Activated CD8-positive, alpha-beta memory T cell treated with anti-CD3 and anti-CD28 coated beads, Interleukin-2, amount 50 U/mL, for 1 hour (primary cell): ENCODE measurements around the gene TSPAN19.
"Not testable (repeated sequence)": the region's sequence is repeated elsewhere in the genome, so short reads cannot be mapped to it uniquely, and the experiment has no call there.

ENCODE experiments used
- DNase-seq: peaks from one replicate; pipeline ENCODE4 v3.0.0-alpha.2; 2020; ENCODE audit errors: extremely low read depth

TSPAN19 gene

GRCh38 chr12:85036234-85036707 lies at the start of gene TSPAN19, which contains the start of gene LRRIQ1:
Gene TSPAN19 (minus strand): TSS chr12:85036277. CDS start chr12:85029946, 6,331 bp downstream.
Gene LRRIQ1 (plus strand): TSS chr12:85036351. CDS start chr12:85038177, 1,826 bp downstream.
- DNase-seq = no peak

DNA sequence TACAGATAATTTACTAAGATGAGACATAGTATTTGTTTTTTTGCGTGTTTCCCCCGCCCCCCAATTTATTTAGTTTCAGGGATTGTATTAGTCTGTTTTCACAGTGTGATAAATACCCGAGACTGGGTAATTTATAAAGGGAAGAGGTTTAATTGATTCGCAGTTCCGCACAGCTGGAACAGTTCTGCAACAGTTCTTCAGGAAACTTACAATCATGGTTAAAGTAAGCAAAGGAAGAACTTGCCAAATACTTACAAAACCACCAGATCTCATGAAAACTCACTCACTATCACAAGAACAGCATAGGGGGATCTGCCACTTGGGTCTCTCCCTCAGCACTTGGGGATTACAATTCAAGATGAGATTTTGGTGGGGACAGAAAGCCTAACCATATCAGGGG lies 49.0 kb upstream of the TSPAN19 start:
- DNase-seq = no peak

- DNase-seq = no peak
Measured at GRCh38 chr12:85076688-85077430, 40.8 kb upstream of the TSPAN19 start.

DNA sequence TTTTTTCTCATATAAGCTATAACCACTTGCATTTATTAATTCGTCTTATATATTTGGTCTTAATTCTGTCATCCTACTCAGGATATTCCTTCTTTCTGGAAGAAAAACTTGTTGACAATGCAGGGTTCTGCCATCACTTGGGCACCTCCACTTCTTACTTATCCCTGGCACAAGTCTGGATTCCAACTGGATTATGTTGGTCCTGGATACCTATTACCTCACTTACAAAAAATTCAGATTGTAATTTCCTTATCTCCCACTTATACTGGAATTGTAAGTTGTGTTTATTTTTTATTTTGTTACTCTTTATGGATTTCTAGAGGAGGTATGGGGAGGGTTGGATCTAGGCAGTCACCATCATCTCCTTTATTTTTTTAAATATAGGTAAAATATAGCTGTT lies 36.7 kb upstream of the TSPAN19 start:
- DNase-seq = no peak

- no peak for DNase-seq
Measured at GRCh38 chr12:85065837-85066482, 29.9 kb upstream of the TSPAN19 start.

GRCh38 chr12:85060916-85061315 lies 24.8 kb upstream of the TSPAN19 start:
- DNase-seq = no peak

DNA sequence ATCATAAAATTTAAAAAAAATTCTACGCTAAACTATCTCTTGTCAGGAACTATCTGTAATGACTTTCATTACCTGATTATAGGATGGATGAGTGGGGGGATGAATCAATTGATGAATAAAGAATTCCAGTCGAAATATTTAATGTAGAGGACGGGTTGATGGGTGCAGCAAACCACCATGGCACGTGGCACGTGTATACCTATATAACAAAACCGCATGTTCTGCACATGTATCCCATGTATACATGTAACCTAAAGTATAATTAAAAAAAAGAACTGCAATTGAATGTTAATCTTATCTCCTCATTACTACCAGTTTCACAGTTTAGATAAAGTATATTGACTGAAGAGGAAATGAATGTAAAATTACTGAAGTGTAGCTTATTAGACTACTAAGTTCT lies 23.5 kb upstream of the TSPAN19 start:
- no peak for DNase-seq

- no peak for DNase-seq
Measured at GRCh38 chr12:85058339-85058738, 22.3 kb upstream of the TSPAN19 start.

- no peak for DNase-seq
Measured at GRCh38 chr12:85057370-85057963, 21.4 kb upstream of the TSPAN19 start.

- DNase-seq = no peak
Measured at GRCh38 chr12:85043829-85044228, 7.8 kb upstream of the TSPAN19 start.

DNA sequence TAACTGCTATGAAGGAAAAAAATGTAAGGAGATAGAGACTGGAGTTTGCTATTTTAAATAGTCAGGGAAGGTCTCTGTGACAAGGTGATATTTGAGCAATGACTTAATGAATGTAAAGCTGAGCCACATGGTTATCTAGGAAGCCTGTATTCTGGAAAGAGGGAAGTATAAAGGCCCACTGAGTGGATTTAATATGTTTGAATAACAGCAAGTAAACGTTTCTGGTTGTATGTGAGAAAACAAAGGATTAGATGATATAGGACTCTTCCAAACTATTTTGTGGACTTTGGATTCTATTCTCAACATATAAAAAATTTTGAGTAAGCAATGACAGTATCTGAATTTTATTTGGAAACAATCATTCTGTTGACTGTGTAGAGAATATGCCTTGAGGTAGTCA lies 5.3 kb upstream of the TSPAN19 start:
- DNase-seq = no peak

- DNase-seq = no peak
Measured at GRCh38 chr12:85036733-85037132, 656 bp upstream of the TSPAN19 start.

GRCh38 chr12:85029456-85029855 lies 6.6 kb downstream of the TSPAN19 start:
- no peak for DNase-seq

- DNase-seq = no peak
Measured at GRCh38 chr12:85018098-85018497, 18.0 kb downstream of the TSPAN19 start.

GRCh38 chr12:85017618-85018017 lies 18.5 kb downstream of the TSPAN19 start:
- no peak for DNase-seq

DNA sequence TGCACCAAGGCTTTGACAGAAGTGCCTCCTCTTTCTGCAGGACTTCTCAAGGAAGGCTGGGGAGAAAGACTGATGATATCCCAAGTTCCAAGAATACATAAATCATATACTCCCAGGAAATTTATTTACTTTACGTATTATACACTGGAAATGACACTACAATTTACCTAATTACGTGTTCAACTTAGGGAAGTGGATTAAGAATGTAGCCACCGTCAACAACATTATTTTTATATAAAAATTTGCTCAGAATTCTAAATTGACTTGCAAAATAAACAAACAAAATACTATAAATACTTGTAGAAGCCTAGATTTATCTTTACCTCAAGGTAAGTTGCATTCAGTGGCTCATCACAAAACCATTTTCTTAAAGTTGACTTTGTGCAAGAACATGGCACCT lies 18.9 kb downstream of the TSPAN19 start:
- no peak for DNase-seq

DNA sequence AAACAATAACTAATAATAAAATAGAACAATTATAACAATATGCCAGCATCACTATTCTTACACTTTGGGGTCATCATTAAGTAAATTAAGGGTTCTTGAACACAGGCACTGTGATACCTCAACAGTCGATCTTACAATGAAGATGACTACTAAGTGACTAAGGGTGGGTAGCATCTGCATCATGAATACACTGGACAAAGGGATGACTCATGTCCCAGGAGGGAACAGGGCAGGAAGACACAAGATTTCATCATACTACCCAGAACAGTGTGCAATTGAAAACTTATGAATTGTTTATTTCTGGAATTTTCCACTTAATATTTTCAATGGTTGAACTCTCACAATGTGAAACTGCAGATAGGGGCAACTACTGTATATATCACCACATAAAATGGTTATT lies 19.7 kb downstream of the TSPAN19 start:
- DNase-seq = no peak

DNA sequence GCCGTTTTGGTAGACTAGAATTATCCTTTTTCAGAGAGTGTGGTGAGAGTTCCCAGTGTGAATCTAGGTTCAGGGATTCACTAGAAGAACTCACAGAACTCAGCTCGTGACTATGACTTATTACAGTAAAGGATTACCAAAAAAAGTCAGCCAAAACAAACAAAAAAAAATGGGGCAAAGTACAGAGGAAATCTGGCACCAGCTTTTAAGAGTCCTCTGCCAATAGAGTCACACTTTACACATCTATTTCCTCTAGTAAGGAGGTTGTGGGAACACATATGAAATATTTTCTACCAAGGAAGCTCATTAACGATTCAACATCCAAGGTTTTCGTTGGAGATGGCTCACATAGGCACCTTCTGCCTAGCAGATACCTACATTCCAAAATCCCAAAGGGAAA lies 28.2 kb downstream of the TSPAN19 start:
- DNase-seq = no peak

DNA sequence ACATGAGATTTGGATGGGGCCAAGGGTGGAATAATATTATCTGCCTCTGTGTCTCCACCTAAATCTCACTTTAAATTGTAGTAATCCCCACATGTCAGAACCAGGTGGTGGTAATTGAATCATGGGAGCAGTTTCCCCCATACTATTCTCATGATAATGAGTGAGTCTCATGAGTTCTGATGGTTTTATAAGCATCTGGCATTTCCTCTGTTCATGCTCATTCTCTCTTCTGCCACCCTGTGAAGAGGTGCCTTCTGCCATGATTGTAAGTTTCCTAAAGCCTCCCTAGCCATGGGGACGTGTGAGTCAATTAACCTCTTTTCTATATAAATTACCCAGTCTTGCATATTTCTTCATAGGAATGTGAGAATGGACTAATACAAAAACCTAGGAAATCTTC lies 29.9 kb downstream of the TSPAN19 start:
- no peak for DNase-seq

GRCh38 chr12:85005615-85006014 lies 30.5 kb downstream of the TSPAN19 start:
- no peak for DNase-seq

GRCh38 chr12:85005047-85005446 lies 31.0 kb downstream of the TSPAN19 start:
- not testable (repeated sequence) for DNase-seq

DNA sequence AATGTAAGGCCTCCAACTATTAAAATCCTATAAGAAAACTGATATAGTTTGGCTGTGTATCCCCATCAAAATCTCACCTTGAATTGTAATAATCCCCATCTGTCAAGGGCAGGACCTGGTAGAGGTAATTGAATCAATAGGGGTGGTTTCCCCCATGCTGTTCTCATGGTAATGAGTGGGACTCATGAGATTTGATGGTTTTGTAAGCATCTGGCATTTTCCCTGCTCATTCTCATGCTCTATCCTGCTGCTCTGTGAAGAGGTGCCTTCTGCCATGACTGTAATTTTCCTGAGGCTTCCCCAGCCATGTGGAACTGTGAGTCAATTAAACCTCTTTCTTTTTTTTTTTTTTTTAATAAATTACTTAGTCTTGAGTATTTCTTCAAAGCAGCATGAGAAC lies 31.9 kb downstream of the TSPAN19 start:
- DNase-seq = no peak

DNA sequence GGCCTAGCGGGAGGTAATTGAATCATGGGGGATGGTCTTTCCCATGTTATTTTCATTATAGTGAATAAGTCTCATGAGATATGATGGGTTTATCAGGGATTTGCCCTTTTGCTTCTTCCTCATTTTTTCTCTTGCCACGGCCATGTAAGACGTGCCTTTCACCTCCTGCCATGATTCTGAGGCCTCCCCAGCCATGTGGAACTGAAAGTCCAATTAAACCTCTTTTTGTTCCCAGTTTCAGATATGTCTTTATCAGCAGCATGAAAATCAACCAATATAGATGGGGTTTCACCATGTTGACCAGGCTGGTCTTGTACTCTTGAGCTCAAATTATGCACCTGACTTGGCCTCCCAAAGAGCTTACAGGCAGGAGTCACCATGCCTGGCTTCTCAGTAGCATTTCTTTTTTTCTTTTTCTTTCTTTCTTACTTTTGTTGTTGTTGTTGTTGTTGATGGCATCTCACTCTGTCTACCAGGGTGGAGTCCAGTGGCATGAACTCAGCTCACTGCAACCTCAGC lies 33.2 kb downstream of the TSPAN19 start:
- DNase-seq = no peak
